Neural cell (in vitro differentiated cells): ENCODE measurements around the gene GUSB. TPM values are rescaled to one million over a fixed set of nuclear protein-coding genes. Genes with fewer than 3 reads are reported as not detected.
"Not testable (repeated sequence)": the region's sequence is repeated elsewhere in the genome, so short reads cannot be mapped to it uniquely, and the experiment has no call there.

Experiments
- H2AFZ ChIP-seq: fragments of 200-600, 300-800 bp; sonication (generic), shearing (Covaris generic); 2 replicates; pipeline ENCODE4 v1.6.0; 2014; ENCODE audit warnings: low read depth, mild to moderate bottlenecking, antibody characterized with exemption, low read length, moderate library complexity
- H3F3A ChIP-seq: fragments of 200-600 bp; shearing (Covaris generic); 2 replicates; pipeline ENCODE4 v1.6.1; 2016; ENCODE audit warnings: mild to moderate bottlenecking, moderate library complexity, mixed read lengths, antibody characterized with exemption, low read length; ENCODE audit not compliant: insufficient read depth, poor library complexity, severe bottlenecking
- H3K27ac ChIP-seq: fragments of 200-600, 300-800 bp; sonication (generic), shearing (Covaris generic); 2 replicates; pipeline ENCODE4 v1.5.1; 2014; ENCODE audit warnings: mild to moderate bottlenecking, low read length, moderate library complexity
- H3K27me3 ChIP-seq: fragments of 300-800, 200-600 bp; sonication (generic), shearing (Covaris generic); 2 replicates; pipeline ENCODE4 v1.6.0; 2014; ENCODE audit warnings: mild to moderate bottlenecking, low read depth, low read length, moderate library complexity; ENCODE audit not compliant: insufficient read depth
- H3K36me3 ChIP-seq: fragments of 300-800, 200-600 bp; sonication (generic), shearing (Covaris generic); 2 replicates; pipeline ENCODE4 v1.5.1; 2014; ENCODE audit warnings: mild to moderate bottlenecking, antibody characterized with exemption, low read length, moderate library complexity; ENCODE audit not compliant: insufficient read depth
- H3K4me2 ChIP-seq: fragments of 300-800, 200-600 bp; sonication (generic), shearing (Covaris generic); 2 replicates; pipeline ENCODE4 v1.6.0; 2014; ENCODE audit warnings: mild to moderate bottlenecking, low read length
- H3K4me3 ChIP-seq: fragments of 300-800, 200-600 bp; sonication (generic), shearing (Covaris generic); 2 replicates; pipeline ENCODE4 v1.5.1; 2014; ENCODE audit warnings: mild to moderate bottlenecking, low read length, moderate library complexity
- H3K79me2 ChIP-seq: fragments of 200-600 bp; shearing (Covaris generic); replicated peaks from 2 replicates; pipeline ENCODE4 v1.6.0; 2014; ENCODE audit warnings: mild to moderate bottlenecking, low read length, moderate library complexity; ENCODE audit not compliant: insufficient read depth
- H3K9ac ChIP-seq: fragments of 300-800, 200-600 bp; sonication (generic), shearing (Covaris generic); 2 replicates; pipeline ENCODE4 v1.6.1; 2016; ENCODE audit warnings: mild to moderate bottlenecking, low read length, mixed read lengths
- H3K9me2 ChIP-seq: fragments of 200-600 bp; shearing (Covaris generic); 2 replicates; pipeline ENCODE4 v1.6.1; 2016; ENCODE audit warnings: mild to moderate bottlenecking, low read length, mixed read lengths; ENCODE audit not compliant: insufficient read depth
- H3K9me3 ChIP-seq: fragments of 200-600, 300-800 bp; sonication (generic), shearing (Covaris generic); 2 replicates; pipeline ENCODE4 v1.6.1; 2016; ENCODE audit warnings: mild to moderate bottlenecking, mixed run types, low read length, moderate library complexity, mixed read lengths
- H4K20me1 ChIP-seq: fragments of 200-600 bp; shearing (Covaris generic); 2 replicates; pipeline ENCODE4 v1.6.1; 2016; ENCODE audit warnings: mild to moderate bottlenecking, mixed run types; ENCODE audit not compliant: insufficient read depth
- EP300 ChIP-seq: fragments of 450-650 bp; conservative IDR thresholded peaks from 2 replicates; pipeline ENCODE4 v1.6.1; 2014; ENCODE audit warnings: antibody characterized with exemption, mild to moderate bottlenecking, moderate library complexity; ENCODE audit not compliant: poor library complexity, severe bottlenecking
- EZH2 ChIP-seq: fragments of 200-600, 300-800 bp; shearing (Covaris generic), sonication (generic); IDR thresholded peaks from 2 replicates; pipeline ENCODE4 v1.6.1; 2014; ENCODE audit warnings: antibody characterized with exemption, low read length, borderline replicate concordance, mild to moderate bottlenecking; ENCODE audit not compliant: insufficient read depth, poor library complexity, severe bottlenecking
- MXI1 ChIP-seq: fragments of 450-650 bp; conservative IDR thresholded peaks from 2 replicates; pipeline ENCODE4 v1.6.1; 2014; ENCODE audit warnings: antibody characterized with exemption, mild to moderate bottlenecking; ENCODE audit not compliant: poor library complexity, severe bottlenecking
- POLR2AphosphoS5 ChIP-seq: IDR thresholded peaks from 2 replicates; pipeline ENCODE4 v1.6.1; 2012
- RAD21 ChIP-seq: fragments of 450-650 bp; conservative IDR thresholded peaks from 2 replicates; pipeline ENCODE4 v1.6.1; 2014; ENCODE audit warnings: antibody characterized with exemption, mild to moderate bottlenecking, moderate library complexity
- SMC3 ChIP-seq: fragments of 450-650 bp; conservative IDR thresholded peaks from 2 replicates; pipeline ENCODE4 v1.6.1; 2014; ENCODE audit warnings: antibody characterized with exemption, mild to moderate bottlenecking, moderate library complexity; ENCODE audit not compliant: poor library complexity
- TAF1 ChIP-seq: IDR thresholded peaks from 2 replicates; pipeline ENCODE4 v1.6.1; 2012; ENCODE audit warnings: low read depth
- polyA plus RNA-seq: library from polyadenylated mRNA; depleted of rRNA; stranded (reverse); fragments of >200 nt; gene quantifications from 2 replicates; pipeline ENCODE4 v1.2.3, GENCODE V29; 2014
- TF ChIP-seq, protein P1 (sequence below): IDR thresholded peaks from 2 replicates; pipeline ENCODE4 v1.6.1; 2012; ENCODE audit warnings: borderline replicate concordance
- TF ChIP-seq, protein P2 (sequence below): fragments of 450-650 bp; IDR thresholded peaks from 2 replicates; pipeline ENCODE4 v1.5.1; 2014; ENCODE audit warnings: antibody characterized with exemption, mild to moderate bottlenecking, moderate library complexity; ENCODE audit not compliant: poor library complexity, severe bottlenecking

GUSB gene
- polyA plus RNA-seq, 1 donor from 2014 or later, result 50.3 TPM

DNA sequence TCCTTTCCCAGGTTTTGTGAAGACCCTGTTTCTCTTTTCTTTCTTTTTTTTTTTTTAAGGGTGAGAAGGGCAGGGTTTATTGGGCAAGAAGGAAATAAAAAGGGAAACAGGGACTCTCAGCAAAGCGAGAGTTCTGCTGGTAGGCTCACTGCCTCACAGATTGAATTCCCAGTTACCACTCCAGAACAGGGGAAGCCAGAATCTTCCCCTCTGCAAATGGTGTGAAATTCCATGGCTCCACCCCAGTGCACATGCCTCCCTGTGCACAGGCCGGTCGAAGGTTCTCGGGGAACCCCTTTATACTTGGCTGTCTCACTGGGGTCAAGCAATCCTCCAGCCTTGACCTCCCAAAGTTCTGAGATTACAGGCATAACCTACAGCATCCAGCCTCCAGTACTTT, 10.5 kb upstream of the GUSB start:
- no peaks in the 10 kb centered on the region for H3F3A ChIP-seq
- no peak overlapping the region for H3K27ac ChIP-seq
- no peaks in the 10 kb centered on the region for H3K9me3 ChIP-seq
- H3K79me2 ChIP-seq, result no peaks in the 10 kb centered on the region
- H3K4me3 ChIP-seq, result no peak overlapping the region
- TF ChIP-seq MXI1 (no peak), SMC3 (no peak)
- no peak overlapping the region for H2AFZ ChIP-seq
- no peak overlapping the region for H3K9ac ChIP-seq
- H4K20me1 ChIP-seq, result no peaks in the 10 kb centered on the region
- H3K36me3 ChIP-seq, result no peaks in the 10 kb centered on the region
- H3K9me2 ChIP-seq, result no peaks in the 10 kb centered on the region
- no peaks in the 10 kb centered on the region for H3K27me3 ChIP-seq
- no peak overlapping the region for H3K4me2 ChIP-seq

DNA sequence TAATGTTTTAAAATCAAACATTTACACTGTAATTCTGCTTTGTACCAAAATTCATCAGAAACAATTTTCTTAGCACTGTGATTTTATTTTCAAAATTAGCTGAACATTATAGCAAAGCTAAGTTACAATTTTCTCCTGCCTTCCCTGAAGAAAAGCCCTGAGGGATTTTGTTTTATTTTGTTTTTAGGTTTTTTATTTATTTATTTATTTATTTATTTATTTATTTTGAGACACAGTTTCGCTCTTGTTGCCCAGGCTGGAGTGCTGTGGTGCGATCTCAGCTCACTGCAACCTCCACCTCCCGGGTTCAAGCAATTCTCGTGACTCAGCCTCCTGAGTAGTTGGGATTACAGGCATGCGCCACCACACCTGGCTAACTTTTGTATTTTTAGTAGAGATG, 9.8 kb upstream of the GUSB start:
- not testable (repeated sequence) for H3F3A ChIP-seq, H3K9me2 ChIP-seq, H3K36me3 ChIP-seq, H3K27me3 ChIP-seq, H4K20me1 ChIP-seq, H3K4me3 ChIP-seq, H3K9ac ChIP-seq, H2AFZ ChIP-seq, H3K4me2 ChIP-seq, H3K27ac ChIP-seq, H3K9me3 ChIP-seq, H3K79me2 ChIP-seq

DNA sequence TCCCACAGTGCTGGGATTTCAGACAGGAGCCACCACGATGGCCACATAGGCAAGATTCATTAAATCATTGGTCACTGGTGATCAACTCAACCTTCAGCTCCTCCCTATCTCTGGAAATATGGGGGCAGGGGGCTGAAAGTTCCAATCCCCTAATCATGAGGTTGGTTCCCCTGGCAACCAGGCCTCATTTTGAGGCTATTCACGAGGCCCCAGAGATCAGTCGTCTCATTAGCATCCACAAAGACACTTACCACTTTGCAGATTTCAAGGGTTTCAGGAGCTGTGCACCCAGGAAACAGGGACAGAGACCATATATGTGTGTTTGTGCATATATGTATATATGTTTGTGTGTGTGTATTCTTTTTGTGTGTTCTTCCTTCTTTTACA, 7.7 kb upstream of the GUSB start:
- no peak for TF ChIP-seq SMC3
- TF ChIP-seq, protein P1, sequence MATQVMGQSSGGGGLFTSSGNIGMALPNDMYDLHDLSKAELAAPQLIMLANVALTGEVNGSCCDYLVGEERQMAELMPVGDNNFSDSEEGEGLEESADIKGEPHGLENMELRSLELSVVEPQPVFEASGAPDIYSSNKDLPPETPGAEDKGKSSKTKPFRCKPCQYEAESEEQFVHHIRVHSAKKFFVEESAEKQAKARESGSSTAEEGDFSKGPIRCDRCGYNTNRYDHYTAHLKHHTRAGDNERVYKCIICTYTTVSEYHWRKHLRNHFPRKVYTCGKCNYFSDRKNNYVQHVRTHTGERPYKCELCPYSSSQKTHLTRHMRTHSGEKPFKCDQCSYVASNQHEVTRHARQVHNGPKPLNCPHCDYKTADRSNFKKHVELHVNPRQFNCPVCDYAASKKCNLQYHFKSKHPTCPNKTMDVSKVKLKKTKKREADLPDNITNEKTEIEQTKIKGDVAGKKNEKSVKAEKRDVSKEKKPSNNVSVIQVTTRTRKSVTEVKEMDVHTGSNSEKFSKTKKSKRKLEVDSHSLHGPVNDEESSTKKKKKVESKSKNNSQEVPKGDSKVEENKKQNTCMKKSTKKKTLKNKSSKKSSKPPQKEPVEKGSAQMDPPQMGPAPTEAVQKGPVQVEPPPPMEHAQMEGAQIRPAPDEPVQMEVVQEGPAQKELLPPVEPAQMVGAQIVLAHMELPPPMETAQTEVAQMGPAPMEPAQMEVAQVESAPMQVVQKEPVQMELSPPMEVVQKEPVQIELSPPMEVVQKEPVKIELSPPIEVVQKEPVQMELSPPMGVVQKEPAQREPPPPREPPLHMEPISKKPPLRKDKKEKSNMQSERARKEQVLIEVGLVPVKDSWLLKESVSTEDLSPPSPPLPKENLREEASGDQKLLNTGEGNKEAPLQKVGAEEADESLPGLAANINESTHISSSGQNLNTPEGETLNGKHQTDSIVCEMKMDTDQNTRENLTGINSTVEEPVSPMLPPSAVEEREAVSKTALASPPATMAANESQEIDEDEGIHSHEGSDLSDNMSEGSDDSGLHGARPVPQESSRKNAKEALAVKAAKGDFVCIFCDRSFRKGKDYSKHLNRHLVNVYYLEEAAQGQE, result no peak
- no peak for TF ChIP-seq TAF1
- no peak for TF ChIP-seq RAD21
- no peak for TF ChIP-seq POLR2AphosphoS5
- TF ChIP-seq EP300, result no peak
- TF ChIP-seq MXI1, result no peak
- TF ChIP-seq EZH2, result no peak
- TF ChIP-seq, protein P2, sequence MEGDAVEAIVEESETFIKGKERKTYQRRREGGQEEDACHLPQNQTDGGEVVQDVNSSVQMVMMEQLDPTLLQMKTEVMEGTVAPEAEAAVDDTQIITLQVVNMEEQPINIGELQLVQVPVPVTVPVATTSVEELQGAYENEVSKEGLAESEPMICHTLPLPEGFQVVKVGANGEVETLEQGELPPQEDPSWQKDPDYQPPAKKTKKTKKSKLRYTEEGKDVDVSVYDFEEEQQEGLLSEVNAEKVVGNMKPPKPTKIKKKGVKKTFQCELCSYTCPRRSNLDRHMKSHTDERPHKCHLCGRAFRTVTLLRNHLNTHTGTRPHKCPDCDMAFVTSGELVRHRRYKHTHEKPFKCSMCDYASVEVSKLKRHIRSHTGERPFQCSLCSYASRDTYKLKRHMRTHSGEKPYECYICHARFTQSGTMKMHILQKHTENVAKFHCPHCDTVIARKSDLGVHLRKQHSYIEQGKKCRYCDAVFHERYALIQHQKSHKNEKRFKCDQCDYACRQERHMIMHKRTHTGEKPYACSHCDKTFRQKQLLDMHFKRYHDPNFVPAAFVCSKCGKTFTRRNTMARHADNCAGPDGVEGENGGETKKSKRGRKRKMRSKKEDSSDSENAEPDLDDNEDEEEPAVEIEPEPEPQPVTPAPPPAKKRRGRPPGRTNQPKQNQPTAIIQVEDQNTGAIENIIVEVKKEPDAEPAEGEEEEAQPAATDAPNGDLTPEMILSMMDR, result no peak
- no peak overlapping the region for H3K4me3 ChIP-seq
- H3K9me2 ChIP-seq, result no peaks in the 10 kb centered on the region
- no peak overlapping the region for H3K27ac ChIP-seq
- H3K27me3 ChIP-seq, result no peaks in the 10 kb centered on the region
- no peaks in the 10 kb centered on the region for H3K36me3 ChIP-seq
- H2AFZ ChIP-seq, result no peak overlapping the region
- H3F3A ChIP-seq, result no peaks in the 10 kb centered on the region
- H4K20me1 ChIP-seq, result no peaks in the 10 kb centered on the region
- no peak overlapping the region for H3K9ac ChIP-seq
- no peak overlapping the region for H3K4me2 ChIP-seq
- no peaks in the 10 kb centered on the region for H3K9me3 ChIP-seq
- no peaks in the 10 kb centered on the region for H3K79me2 ChIP-seq

DNA sequence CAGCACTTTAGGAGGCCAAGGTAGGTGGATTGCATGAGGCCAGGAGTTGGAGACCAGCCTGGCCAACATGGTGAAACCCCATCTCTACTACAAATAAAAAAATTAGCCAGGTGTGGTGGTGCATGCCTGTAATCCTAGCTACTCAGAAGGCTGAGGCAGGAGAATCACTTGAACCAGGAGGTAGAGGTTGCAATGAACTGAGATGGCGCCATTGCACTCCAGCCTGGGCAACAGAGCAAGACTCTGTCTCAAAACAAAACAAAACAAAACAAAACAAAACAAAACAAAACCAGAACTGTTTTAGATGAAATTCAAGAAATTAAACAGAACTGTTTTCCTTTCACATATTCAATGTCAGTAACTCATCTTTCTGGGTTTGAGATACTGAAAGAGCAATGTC, 6.5 kb upstream of the GUSB start:
- not testable (repeated sequence) for H3K9me2 ChIP-seq, H2AFZ ChIP-seq, H3K4me2 ChIP-seq, H3K4me3 ChIP-seq, H3K36me3 ChIP-seq, H3F3A ChIP-seq, H3K79me2 ChIP-seq, H3K27ac ChIP-seq, H3K9ac ChIP-seq, H3K9me3 ChIP-seq, H4K20me1 ChIP-seq, H3K27me3 ChIP-seq
